GM23338 (cell line): ENCODE measurements around the gene DDX59. TPM values are rescaled to one million over a fixed set of nuclear protein-coding genes. Genes with fewer than 3 reads are reported as not detected.

Source experiments
- ATAC-seq: fragments of 200-7000 bp; cut with Tn5 transposase; 3 replicates; pipeline ENCODE4 v1.9.1; 2020
- DNase-seq: peaks from one replicate; pipeline ENCODE4 v3.0.0-alpha.2; 2015; ENCODE audit warnings: low spot score
- H2AFZ ChIP-seq: fragments of 200-600 bp; sonication (generic); 2 replicates; pipeline ENCODE4 v1.8.0; 2016; ENCODE audit warnings: antibody characterized with exemption, mild to moderate bottlenecking, moderate library complexity
- H3F3A ChIP-seq: fragments of 200-600 bp; sonication (generic); replicated peaks from 2 replicates; pipeline ENCODE4 v1.8.0; 2017; ENCODE audit warnings: antibody characterized with exemption, mixed run types, low read depth
- H3K27ac ChIP-seq: fragments of 200-600 bp; sonication (generic); 2 replicates; pipeline ENCODE4 v1.6.1; 2016; ENCODE audit warnings: low read depth
- H3K27me3 ChIP-seq: fragments of 200-600 bp; sonication (generic); 2 replicates; pipeline ENCODE4 v1.8.0; 2016; ENCODE audit warnings: mild to moderate bottlenecking, mixed run types, moderate library complexity; ENCODE audit not compliant: insufficient read depth
- H3K36me3 ChIP-seq: fragments of 200-600 bp; sonication (generic); 2 replicates; pipeline ENCODE4 v1.8.0; 2016; ENCODE audit warnings: mild to moderate bottlenecking; ENCODE audit not compliant: insufficient read depth
- H3K4me1 ChIP-seq: fragments of 200-600 bp; sonication (generic); 2 replicates; pipeline ENCODE4 v1.8.0; 2016; ENCODE audit warnings: mild to moderate bottlenecking, moderate library complexity; ENCODE audit not compliant: insufficient read depth
- H3K4me2 ChIP-seq: fragments of 200-600 bp; sonication (generic); 2 replicates; pipeline ENCODE4 v1.7.1; 2017; ENCODE audit warnings: mixed run types
- H3K4me3 ChIP-seq: fragments of 200-600 bp; sonication (generic); 2 replicates; pipeline ENCODE4 v1.6.1; 2016; ENCODE audit warnings: mixed run types
- H3K79me2 ChIP-seq: fragments of 200-600 bp; sonication (generic); replicated peaks from 2 replicates; pipeline ENCODE4 v1.8.0; 2017; ENCODE audit warnings: mild to moderate bottlenecking; ENCODE audit not compliant: insufficient read depth
- H3K9me2 ChIP-seq: fragments of 200-600 bp; sonication (generic); 2 replicates; pipeline ENCODE4 v1.8.0; 2017; ENCODE audit not compliant: insufficient read depth
- H4K20me1 ChIP-seq: fragments of 200-600 bp; sonication (generic); replicated peaks from 2 replicates; pipeline ENCODE4 v1.8.0; 2017; ENCODE audit warnings: mild to moderate bottlenecking; ENCODE audit not compliant: insufficient read depth
- H3K27ac Mint-ChIP-seq: 2 replicates; pipeline ENCODE4 v1.8.0; 2020; ENCODE audit warnings: inconsistent platforms, mild to moderate bottlenecking, moderate library complexity, mixed read lengths
- H3K27me3 Mint-ChIP-seq: 3 replicates; pipeline ENCODE4 v1.8.0; 2022; ENCODE audit warnings: low read depth, mild to moderate bottlenecking, moderate library complexity, mixed read lengths, inconsistent platforms; ENCODE audit not compliant: insufficient read depth, poor library complexity
- H3K36me3 Mint-ChIP-seq: 3 replicates; pipeline ENCODE4 v1.8.0; 2021; ENCODE audit warnings: low read depth, mild to moderate bottlenecking, inconsistent platforms, moderate library complexity, mixed read lengths
- H3K4me1 Mint-ChIP-seq: 3 replicates; pipeline ENCODE4 v1.8.0; 2020; ENCODE audit warnings: mild to moderate bottlenecking, inconsistent platforms, mixed read lengths
- H3K4me3 Mint-ChIP-seq: 3 replicates; pipeline ENCODE4 v1.8.0; 2021; ENCODE audit warnings: moderate library complexity, mild to moderate bottlenecking, inconsistent platforms, mixed read lengths
- H3K9me3 Mint-ChIP-seq: 3 replicates; pipeline ENCODE4 v1.8.0; 2020; ENCODE audit warnings: moderate library complexity, mild to moderate bottlenecking, inconsistent platforms, mixed read lengths
- CREB1 ChIP-seq: fragments of 250-450 bp; sonication (Bioruptor Pico); IDR thresholded peaks from 2 replicates; pipeline ENCODE4 v1.5.0; 2020; ENCODE audit warnings: low read depth, mild to moderate bottlenecking, moderate library complexity
- CTCF ChIP-seq, 2 experiments: fragments of 200-600 bp in 1 of 2; sonication (generic) in 1 of 2; conservative IDR thresholded peaks; 2 replicates each; pipeline versions ENCODE4 v1.5.1 to v1.6.1; 2016 to 2017; ENCODE audit warnings: antibody characterized with exemption in 2 of 2, low read depth in 2 of 2, mild to moderate bottlenecking in 2 of 2, moderate library complexity in 1 of 2
- ETS1 ChIP-seq: IDR thresholded peaks from 2 replicates; pipeline ENCODE4 v1.6.1; 2016; ENCODE audit warnings: antibody characterized with exemption
- EZH2 ChIP-seq: fragments of 200-600 bp; sonication (generic); IDR thresholded peaks from one replicate; pipeline ENCODE4 v1.8.0; 2017; ENCODE audit warnings: antibody characterized with exemption, mild to moderate bottlenecking, low read depth; ENCODE audit not compliant: unreplicated experiment
- EZH2phosphoT487 ChIP-seq: fragments of 200-600 bp; sonication (generic); IDR thresholded peaks from one replicate; pipeline ENCODE4 v1.8.1; 2018; ENCODE audit warnings: antibody characterized with exemption; ENCODE audit not compliant: unreplicated experiment
- JUNB ChIP-seq: IDR thresholded peaks from one replicate; pipeline ENCODE4 v1.6.1; 2016; ENCODE audit warnings: antibody characterized with exemption; ENCODE audit not compliant: unreplicated experiment
- NANOG ChIP-seq: IDR thresholded peaks from 2 replicates; pipeline ENCODE4 v1.6.1; 2016; ENCODE audit warnings: antibody characterized with exemption, borderline replicate concordance
- POLR2AphosphoS5 ChIP-seq: IDR thresholded peaks from 2 replicates; pipeline ENCODE4 v1.6.1; 2016; ENCODE audit warnings: antibody characterized with exemption, low read depth
- REST ChIP-seq: IDR thresholded peaks from one replicate; pipeline ENCODE4 v1.6.1; 2018; ENCODE audit warnings: antibody characterized with exemption; ENCODE audit not compliant: unreplicated experiment
- STAT1 ChIP-seq: IDR thresholded peaks from one replicate; pipeline ENCODE4 v1.6.1; 2016; ENCODE audit warnings: antibody characterized with exemption; ENCODE audit not compliant: unreplicated experiment
- ZNF114 ChIP-seq: fragments of 250-450 bp; sonication (Bioruptor Pico); IDR thresholded peaks from 2 replicates; pipeline ENCODE4 v1.5.0; 2020; ENCODE audit warnings: mild to moderate bottlenecking, moderate library complexity
- ZNF331 ChIP-seq: fragments of 250-450 bp; sonication (Bioruptor Pico); IDR thresholded peaks from 2 replicates; pipeline ENCODE4 v1.5.0; 2020; ENCODE audit warnings: low read depth, mild to moderate bottlenecking, moderate library complexity
- ZNF462 ChIP-seq: fragments of 250-450 bp; sonication (Bioruptor Pico); IDR thresholded peaks from 2 replicates; pipeline ENCODE4 v1.5.0; 2020; ENCODE audit warnings: mild to moderate bottlenecking, moderate library complexity
- polyA plus RNA-seq: library from polyadenylated mRNA; unstranded; fragments of >200 nt; fragmentation: Nextera tagmentation; extraction: Ambion mirVana; gene quantifications from 2 replicates; pipeline ENCODE4 v1.2.1, GENCODE V29; 2016
- total RNA-seq: library from RNA; depleted of rRNA; stranded (reverse); fragments of >200 nt; shearing (Covaris generic); gene quantifications from 2 replicates; pipeline ENCODE4 v1.2.3, GENCODE V29; 2014

Gene DDX59
- total and polyA plus RNA-seq, 2 experiments from 2014 or later: 14.7 to 15.7 TPM

GRCh38 chr1:200660719-200661118 lies 9.0 kb downstream of the DDX59 start:
- Histone ChIP-seq H3K79me2 (peaks cover 15% of the 10 kb centered on the region), H3K36me3 (peaks cover 13% of the 10 kb centered on the region), H3F3A (no peaks in the 10 kb centered on the region), H2AFZ (no peak overlapping the region), H3K27me3 (no peaks in the 10 kb centered on the region), H3K4me2 (no peak overlapping the region), H3K4me3 (no peak overlapping the region), H4K20me1 (no peaks in the 10 kb centered on the region), H3K9me2 (no peaks in the 10 kb centered on the region), H3K4me1 (no peaks in the 10 kb centered on the region), H3K27ac (no peak overlapping the region)
- TF ChIP-seq ZNF331: no peak
- TF ChIP-seq ZNF462 (CRISPR knock-in tag): no peak
- no peak for TF ChIP-seq ZNF114 (CRISPR knock-in tag)
- no peak for TF ChIP-seq JUNB
- TF ChIP-seq CTCF (conservative IDR thresholded peaks at IDR 0.05; ENCODE audit: low read depth in 2 of 2): no peak
- no peak for TF ChIP-seq EZH2
- no peak for TF ChIP-seq ETS1
- no peak for TF ChIP-seq NANOG
- no peak for TF ChIP-seq CREB1
- TF ChIP-seq STAT1: no peak
- no peak for TF ChIP-seq EZH2phosphoT487
- TF ChIP-seq POLR2AphosphoS5: no peak
- TF ChIP-seq REST: no peak
- ATAC-seq: no peak
- Mint-ChIP-seq H3K36me3 (peaks cover 30% of the 10 kb centered on the region), H3K9me3 (no peaks in the 10 kb centered on the region), H3K4me3 (no peak overlapping the region), H3K27me3 (no peaks in the 10 kb centered on the region), H3K27ac (no peak overlapping the region), H3K4me1 (peaks cover 6% of the 10 kb centered on the region; the same call in 2 of the 3 replicates)
- DNase-seq: no peak
